HCEC 1CT (cell line): ENCODE results near the gene RNF157.
A peak's percentile ranks its signal among the peaks of the same experiment; 100 is the strongest.

ENCODE experiments used
- DNase-seq: peaks from one replicate; pipeline ENCODE4 v3.0.0-alpha.2; 2017

Gene RNF157

DNA sequence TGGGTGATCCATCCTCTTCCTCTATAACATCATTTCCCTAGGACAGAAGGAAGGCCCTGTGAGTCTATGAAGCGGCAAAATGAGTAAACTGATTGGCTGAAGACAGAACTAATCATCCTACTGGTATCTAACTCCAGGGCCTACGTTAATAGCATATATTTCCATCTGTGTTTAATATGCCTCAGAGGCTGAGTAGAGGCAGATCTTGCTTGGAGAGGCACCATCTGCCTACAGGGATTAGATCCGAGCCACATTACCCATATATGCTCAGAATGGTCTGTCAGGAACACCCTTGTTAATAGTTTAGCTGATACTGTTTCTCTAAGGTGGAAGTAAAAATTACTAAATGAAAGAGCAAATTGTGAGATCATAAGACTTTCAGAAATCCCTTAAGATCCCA, 86.0 kb downstream of the RNF157 start:
- no peak for DNase-seq

DNA sequence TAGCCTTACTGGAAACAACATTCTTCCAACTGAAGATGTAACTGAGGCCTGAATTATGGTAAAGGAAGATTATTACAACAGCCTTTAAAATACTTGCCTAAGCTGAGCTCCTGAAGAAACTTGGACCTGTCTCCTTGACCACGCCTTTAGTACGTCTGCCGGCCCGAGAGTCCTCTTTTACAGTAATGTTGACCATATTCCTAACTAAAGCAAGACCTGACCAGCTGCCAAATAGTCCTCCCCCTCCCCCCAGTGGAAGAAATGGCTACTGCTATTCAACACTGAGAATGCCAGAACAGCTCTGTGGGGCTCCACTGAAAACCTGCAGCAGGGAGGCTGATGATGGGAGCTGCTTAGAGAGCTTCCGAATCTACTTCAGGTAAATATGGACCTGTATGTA, 86.7 kb downstream of the RNF157 start:
- no peak for DNase-seq

DNA sequence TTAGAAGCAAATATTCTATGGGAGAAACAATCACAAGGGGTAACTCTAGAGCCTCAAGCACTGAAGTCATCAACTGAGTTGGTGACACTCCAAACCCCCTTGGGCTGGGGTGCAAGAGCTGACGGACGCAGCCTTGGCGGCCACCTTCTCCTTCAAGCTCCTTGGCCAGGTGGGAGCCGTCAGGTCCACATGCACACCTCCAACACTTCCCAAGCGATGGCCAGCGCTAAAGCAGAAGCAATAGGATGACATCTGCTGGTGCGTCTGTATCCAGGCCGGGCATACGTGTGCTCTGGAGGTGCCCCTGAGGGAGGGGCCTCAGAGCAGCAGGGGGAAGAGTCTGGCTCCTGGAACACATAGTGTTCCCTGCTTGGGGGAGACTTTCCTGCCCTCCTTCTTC, 87.1 kb downstream of the RNF157 start:
- DNase-seq, result no peak

DNA sequence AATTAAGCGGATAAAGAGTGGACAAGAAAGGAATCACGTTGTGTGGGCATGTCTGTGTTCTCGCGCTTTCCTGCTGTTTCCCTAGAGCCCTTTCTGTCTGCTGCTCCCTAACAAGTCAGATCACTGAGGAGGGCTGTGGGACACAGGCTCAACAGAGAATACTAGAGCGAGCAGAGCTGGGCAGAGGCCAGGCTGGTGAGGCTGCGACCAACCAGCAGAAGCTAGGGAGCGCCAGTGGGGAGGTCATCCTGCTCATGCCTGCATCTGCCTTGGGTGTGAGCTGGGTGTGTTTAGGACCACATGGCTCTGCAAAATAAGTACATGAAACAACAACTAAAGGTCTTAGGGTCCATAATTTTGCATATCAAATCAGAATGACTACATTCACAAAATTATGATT, 87.7 kb downstream of the RNF157 start:
- no peak for DNase-seq

DNA sequence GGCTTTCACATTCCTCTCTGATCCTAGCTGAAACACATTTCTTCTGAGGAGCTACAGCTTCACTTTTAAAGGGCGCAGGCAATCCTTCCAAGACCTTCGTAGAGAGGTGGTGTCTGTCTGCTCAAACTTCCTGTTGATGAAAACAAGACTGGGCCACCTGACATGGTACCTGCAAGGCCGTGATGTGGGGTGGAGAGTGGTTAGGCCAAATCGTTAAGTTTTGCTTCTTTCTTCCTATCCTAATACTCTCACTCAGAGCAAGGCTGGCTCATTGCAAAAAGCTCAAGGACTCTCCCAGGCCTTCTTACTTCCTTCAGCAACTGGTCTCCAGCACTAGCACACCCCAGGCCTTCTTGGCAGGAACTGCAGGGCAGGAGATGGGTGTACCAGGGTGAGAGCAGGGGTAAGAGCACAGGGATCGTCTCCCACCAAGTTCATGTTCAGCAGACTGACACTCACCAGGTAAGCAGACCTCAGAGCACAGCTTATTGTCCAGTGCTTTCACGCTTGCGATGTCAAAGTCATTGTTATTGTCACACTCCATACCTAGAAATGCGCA, 88.3 kb downstream of the RNF157 start:
- DNase-seq, result no peak

DNA sequence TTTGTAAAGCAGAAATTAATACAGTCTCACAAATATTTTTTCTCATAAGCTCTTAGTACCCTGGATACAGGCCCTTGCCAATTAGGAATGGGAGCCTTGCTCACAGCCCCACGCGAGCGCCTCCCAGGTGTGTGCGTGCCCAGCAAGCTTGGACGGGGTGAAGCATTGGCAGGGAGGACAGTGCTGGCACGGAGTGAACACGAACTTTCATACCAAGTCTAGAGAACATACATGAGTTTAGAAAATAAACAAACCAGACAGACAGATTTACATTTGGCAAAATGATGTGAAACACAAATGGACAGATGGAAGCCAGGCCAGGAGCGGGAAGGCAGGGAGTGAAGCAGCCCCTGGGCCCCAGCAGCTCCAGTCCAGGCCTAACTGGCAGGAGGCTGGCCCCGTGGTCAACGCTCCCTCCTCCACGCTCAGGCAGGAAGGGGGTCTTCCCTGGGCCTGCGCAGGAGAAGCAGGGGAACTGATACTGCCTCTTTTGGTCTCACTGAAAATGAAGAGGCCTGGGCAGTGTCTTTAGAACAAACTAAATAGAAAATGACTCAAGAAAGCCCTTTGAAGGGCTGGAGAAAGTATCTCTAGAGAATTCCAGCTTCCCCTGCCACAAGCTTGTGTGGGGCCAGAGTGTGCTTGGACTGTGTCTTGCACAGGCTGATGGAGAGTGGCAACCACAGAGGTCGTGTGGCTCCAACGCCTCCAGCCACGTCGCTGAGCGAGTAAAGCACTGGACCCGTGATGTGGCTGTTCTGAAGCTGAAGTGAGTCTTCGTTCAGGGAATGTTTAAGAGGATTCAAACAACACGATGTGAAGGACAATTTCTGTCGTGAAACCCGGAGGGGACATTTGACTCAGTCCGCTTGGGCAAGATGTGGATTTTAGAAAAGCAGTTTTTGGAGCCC, 89.3 kb downstream of the RNF157 start:
- DNase-seq, result no peak

DNA sequence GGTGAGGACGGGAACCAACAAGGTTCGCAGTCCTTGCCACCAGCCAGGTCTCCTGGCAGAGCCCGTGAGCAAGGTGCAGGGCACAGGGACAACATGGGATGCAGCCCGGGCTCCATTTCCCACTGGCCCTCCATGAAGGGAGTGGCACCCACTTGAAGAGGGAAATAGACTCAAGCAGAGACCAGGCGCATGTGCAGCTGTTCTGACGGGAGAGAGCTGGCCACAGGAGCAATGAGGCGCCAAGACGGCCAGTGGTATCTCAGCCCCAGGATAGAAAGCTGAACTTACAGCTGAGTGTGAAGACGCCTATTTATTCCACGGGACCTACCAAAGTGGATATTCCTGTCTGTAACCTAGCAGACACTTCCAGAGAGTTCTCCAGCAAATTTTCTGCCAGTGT, 91.1 kb downstream of the RNF157 start:
- no peak for DNase-seq

DNA sequence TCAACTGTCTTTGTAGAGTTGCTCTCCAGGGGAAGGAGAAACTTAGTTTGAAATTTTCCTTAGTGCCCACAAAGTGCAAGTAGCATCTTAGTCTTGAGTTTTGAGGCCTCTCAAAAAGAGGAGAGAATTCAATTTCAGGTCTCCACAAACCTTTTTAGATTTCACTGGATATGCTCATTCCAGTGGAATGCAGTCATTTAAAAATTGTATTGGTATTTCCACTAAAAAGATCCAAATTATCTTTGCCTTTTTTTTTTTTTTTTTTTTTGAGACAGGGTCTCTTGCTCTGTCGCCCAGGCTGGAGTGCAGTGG, 92.3 kb downstream of the RNF157 start:
- DNase-seq, result no peak

DNA sequence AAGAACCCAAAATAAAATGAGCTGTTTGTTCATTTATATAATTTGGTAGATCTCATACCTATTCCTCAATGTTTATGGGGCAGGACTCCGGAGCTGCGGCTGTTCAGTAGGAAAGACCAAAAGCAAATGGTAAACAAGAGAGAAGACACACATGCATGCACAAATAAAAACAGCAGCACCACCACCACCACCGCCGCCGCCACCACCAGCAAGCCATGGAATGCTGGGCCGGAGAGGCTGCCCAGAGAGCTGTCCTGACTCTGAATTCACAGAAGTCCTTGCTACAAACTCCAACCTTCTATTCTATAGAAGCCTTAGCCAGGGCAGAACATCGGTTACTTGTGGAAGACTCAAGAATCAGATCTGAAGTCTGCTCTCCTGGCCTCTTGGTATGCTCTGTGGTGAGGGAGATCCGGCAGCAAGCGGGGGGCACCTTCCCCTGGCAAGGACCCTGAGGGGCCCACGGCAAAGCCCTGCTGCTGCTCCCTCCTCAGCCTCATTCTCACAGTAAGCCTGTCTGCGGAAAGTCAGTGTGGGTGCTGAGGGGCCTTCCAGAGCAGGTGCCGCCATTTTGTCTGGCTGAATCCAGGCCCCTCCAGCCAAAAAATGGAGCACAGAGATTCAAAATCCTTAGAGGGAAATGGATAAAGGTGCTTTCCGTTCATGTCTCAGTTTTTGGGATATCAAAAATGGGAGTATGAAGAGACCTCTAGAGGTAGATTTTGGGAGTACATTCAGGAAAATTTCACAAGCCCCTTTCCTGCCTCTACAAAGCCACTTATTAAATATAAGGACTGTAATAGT, 92.9 kb downstream of the RNF157 start:
- peak; percentile 14 for DNase-seq

DNA sequence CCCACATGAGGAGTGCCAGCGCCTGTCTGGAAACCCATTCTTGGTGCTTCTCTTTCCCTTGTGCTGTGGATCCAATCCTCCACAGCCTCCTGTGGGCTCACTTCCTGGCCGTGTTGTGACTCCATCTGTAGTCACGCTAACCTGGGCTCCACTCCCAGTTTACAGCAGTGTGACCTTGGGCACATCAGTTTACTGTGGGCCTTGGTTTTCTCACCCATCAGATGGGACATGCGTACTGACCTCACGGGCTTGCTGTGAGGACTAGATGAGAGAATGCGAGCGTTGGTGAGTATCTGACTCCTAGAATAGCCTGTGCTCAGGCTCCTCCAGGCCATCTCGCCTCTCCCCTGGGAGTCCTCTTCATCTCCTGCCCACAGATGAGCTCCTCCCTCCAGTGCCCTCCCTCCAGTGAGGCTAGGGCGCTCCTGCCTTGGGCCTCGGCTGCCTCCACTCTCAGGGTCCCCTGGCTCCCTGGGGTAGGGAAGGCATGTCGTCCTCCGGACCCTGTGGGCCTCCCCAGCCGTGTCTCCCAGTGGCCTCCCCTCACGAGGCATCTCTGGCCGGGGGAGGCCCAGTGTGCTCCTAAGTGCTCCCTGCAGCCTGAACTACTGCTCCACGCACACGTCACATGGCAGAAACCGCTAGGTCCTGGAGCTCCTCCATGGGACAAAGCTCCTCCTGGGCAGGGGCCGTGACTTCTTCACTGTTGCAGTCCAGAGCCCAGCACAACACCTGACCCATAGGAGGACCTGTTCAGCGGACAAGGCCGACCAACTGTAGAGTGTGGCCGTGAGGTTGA, 94.0 kb downstream of the RNF157 start:
- no peak for DNase-seq

DNA sequence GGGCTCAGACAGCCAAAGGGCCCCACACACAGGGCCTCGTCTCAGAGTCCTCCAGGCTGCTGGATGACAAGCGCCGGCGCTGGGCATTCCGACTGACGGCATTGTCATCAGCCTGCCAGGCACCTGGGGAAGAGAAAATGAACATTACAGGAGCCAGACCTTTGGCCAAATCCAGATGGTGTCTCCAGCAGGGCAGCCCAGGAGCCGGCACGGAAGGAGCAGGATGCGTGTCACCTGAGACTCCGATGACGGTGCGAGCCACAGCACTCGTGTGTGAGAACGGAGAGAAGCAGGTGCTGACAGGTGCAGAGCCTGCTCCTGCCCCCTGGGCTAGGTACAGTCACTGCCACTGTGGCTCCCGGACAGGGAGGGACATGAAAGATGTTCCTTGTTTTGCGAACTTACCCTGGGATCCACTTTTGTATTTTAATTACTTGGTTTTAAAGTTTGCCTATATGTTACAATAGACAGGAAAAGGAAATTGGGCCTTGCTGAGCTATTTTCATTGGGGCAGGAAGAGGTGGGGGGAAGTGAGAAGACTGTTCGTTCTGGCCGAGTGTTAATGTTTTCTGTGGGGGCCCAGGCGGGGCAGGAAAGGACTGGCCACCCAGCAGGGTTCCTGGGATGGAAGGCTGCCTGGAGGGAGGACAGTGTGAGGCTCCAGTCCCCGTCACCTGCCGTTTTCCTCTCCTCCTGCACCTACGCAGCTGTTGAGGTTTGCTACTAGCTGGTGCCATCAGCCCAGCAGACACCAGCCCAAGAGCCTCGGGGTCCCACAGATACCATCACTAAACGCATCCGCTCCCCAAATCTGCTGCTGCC, 94.9 kb downstream of the RNF157 start:
- DNase-seq, result no peak

DNA sequence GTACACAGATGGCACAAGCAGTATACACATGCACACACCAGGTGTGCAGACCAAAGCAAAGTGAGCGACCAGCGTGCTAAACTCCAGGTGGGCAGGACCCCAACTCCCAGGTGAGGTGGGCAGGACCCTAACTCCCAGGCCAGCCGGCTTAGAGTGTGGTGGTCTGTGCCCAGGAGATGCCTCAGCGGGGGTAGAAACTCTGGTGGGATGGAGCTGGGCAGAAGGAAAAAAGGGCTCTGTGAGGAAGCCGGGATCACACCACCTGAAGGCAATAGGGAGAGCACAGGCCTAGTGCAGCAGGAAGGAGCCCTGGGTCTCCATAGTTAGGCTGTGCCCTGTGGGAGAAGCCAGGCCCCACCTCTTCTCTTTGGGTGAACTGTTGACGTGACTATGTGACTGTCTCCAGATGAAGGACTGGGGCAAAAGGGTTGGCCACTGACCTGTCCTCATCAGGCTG, 97.7 kb downstream of the RNF157 start:
- no peak for DNase-seq

DNA sequence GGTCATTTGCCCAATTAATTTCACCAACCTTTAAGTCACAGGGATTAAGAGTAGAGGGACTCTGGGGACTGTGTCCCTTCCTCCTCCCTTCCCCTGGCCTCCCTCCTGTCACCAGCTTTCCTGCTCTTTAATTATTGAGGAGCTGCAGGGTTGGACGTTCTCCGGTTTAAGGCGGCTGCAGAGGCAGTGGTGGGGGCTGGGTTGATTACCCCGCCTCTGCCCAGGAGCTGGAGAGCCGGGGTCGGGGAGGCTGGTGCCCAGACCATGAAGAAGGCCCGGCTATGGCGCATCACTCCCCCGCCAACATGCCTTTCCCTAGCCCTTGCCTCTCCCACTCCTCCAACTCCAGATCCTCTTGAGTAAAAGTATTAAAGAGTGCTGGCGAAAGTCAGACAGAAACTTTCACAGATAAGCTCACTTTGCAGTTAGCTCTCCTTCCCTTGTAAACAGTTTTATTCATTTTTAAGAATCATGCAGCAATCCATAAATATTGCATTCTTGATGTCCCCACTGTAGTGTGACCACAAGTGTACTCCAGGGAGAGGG, 98.2 kb downstream of the RNF157 start:
- no peak for DNase-seq

DNA sequence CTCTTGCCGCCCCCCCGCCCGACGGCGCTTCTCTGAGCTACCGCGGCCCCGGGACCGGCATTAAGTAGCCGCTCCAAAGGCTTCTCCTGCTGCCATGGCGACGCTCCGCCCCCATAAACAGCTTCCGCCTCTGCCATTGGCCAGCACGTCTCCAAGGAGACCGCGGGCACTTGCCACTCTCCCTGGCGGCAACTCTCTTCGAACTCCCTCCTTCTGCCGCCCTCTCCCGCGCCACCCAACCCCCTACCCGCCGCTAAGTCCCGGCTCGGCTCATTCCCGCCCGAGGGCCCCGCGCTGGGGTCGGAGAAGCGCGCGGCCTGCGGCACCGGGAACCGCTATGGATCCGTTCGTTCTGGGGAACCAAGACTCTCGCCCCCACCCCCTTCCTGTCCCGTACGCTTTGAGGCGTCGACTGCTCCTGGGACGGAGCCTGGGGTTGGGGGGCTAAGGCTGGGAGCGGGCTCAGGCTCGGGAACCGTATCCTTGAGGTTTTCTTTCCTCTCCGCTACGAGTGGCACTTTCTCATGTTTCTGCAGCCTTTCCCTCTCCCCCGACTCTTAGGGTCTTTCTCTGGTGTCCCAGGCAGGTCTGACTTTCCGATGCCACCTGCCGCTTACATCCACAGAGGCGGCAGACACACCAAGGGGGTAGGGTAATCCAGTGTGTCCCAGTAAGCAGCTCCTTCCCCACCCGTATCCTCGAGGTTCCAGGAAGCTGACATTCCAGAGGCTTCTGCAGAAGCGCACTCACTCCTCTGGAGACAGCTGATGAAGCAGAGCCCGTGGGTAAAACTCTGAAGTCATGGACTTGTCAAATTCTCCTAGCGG, 98.9 kb downstream of the RNF157 start, which contains the start of gene FOXJ1:
Gene FOXJ1 (minus strand): TSS at position 34 of the 827 bp plus-strand sequence. CDS start 850 bp downstream, outside the sequence.
- DNase-seq, result peak; percentile 56

DNA sequence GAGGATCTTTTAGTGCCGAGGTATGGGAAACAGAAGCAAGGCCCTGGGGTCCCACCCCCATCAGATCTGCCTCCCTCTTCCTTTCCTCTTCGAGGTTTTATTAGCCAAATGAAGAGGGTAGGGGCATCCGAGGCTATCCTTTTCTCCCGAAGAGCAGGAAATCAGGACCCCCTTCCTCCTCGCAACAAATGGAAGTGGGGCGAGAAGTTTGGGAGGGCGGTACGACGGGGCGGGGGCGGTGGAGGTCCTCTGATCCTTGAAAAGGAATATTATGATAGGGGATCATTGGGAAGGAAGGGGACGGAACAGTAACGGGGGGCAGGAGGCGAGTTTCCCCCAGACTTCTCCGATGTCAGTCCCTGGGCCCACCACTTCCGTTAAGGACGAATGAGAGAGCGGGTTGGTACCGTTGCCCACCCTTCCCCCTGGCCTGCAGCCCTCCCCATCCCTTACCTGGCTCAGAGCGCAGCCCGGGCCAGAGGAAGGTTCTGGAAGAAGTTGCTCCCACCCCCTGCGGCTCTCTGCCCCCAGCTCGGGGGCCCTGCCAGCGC, 99.6 kb downstream of the RNF157 start:
- no peak for DNase-seq

DNA sequence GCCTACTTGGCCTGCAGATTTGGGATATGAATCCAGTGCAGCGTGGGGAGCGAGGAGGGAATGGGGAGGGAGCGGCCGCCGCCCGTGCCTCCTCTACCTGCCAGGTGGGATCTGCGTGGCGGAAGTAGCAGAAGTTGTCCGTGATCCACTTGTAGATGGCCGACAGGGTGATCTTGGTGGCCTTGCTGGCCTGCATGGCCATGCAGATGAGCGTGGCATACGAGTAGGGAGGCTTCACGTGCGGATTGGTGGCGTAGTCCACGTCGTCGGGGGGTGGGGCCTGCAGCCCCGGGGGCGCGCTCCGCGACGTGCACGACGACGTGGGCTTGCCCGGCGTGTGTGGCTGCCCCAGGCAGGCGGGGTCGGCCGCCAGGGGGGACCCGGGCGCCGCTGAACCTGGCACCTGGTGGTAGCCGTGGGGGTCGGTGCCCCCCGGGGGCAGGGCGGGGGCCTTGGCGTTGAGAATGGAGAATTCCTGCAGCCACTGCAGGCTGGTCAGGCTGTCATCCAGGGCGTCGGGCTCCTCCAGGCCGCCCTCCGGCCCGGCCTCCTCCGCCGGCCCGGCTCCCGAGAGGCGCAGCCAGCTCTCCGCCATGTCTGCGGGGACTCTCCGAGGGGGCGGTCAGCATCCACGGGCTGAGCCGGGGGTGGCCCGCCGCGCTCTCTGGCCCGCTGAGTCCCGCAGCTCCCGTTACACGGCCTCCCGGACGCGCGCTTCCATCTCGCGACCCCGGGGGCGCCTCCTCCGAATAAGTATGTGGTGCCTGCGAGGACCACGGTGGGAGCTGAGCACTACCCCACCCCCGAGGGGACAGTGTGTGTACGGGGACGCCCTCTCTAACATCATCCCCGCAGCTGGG, 100.3 kb downstream of the RNF157 start:
- DNase-seq, result no peak

DNA sequence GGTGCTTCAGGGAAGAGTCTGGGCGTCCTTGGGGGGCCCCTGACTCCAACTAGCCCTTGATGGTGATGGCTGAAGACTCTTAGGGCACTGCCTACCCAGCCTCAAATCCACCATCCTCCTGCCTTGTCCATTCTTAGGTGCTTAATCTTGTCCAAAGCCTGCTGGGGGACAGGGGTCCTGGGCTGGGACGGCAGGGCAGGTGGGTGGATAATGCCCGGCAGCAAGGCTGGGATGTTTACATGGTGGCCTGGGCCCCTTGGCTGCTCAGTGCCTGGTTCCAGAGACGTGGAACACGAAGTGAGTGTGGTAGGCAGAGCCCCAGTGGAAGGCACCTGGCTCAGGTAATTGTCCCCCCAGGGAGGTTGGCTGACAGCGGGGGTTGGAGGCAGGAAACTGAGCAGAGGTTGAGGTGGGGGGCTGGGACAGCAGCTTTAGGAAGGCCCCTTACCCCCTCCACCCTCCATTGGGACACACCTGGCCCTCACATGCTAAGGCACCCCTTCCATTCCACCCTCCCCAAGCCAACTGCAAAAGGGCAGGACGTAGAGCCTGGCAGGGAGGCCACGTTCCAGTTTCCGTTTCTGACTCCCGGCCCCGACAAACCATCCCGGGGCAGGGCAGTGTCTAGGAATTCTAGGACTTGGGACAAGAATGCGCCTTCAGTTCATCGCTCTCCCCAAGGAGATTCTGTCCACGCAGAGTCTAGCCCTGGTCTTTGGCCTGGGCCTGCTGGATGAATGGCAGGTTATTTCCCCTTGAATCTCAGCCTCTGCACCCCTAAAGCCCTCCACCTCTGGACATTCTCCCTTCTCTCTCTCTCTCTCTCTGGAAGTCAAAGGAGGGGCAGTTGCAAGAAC, 101.2 kb downstream of the RNF157 start:
- no peak for DNase-seq

DNA sequence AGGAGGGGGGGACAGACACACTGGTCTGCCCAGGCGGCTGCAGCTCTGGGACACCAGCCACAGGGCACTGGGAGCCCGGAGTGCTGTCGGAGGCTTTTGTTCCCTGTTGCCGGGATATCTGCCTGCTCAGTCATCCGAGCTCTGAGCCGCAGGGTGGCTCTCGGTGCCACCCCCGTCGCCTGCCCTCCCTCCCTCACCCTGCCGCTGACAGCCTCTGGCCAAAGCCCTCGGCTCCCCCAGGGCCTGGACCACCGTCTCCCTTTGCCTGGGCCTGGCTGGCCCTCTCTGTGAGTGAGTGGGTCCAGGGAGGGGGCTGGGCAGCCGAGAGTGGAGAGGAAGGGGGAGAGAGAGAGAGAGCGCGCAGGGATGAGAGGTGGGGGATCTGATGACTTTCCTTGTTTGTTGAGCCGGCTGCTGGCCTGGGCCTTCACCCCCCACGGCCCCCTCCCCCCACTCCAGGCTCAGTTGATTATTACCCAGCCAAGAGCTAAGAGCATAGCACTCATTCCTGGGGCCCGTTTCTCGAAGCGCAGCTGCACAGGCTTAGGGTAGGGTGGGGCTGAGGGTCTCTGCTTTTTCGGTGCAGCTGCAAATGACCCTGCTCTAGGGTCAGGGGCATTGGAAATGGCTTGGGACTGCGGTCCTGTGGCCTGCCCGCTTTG, 101.9 kb downstream of the RNF157 start:
- DNase-seq, result no peak
